ENCODE results near the gene FHAD1.

The FHAD1 gene

GRCh38 chr1:15210651-15211375 is 36.2 kb upstream of the FHAD1 start:
- TF ChIP-seq REST (IDR thresholded peaks at IDR 0.05; ENCODE audit: insufficient read depth in 1 of 2, low read depth in 2 of 2, low read length in 2 of 2) = 0 out of 4 replicates have a peak, but pooled peaks of 1 of the 2 experiments have one; percentile 50
- no peak for TF ChIP-seq POLR2AphosphoS5 (IDR thresholded peaks at IDR 0.05; ENCODE audit: low read depth, low read length)
- no peak for TF ChIP-seq TAF1 (IDR thresholded peaks at IDR 0.05; ENCODE audit: borderline replicate concordance, insufficient read depth, low read length)
- TF ChIP-seq FOXP2 (optimal IDR thresholded peaks at IDR 0.05; ENCODE audit: borderline replicate concordance, extremely low read depth, extremely low read length, insufficient read depth) = no peak
- no peak for TF ChIP-seq SIN3A (IDR thresholded peaks at IDR 0.05; ENCODE audit: borderline replicate concordance, insufficient read depth, low read length)

GRCh38 chr1:15211424-15211823 is 35.6 kb upstream of the FHAD1 start:
- no peak for TF ChIP-seq POLR2AphosphoS5 (IDR thresholded peaks at IDR 0.05; ENCODE audit: low read depth, low read length)
- TF ChIP-seq TAF1 (IDR thresholded peaks at IDR 0.05; ENCODE audit: borderline replicate concordance, insufficient read depth, low read length) = no peak
- TF ChIP-seq REST (IDR thresholded peaks at IDR 0.05; ENCODE audit: insufficient read depth in 1 of 2, low read depth in 2 of 2, low read length in 2 of 2) = no peak
- TF ChIP-seq FOXP2 (optimal IDR thresholded peaks at IDR 0.05; ENCODE audit: borderline replicate concordance, extremely low read depth, extremely low read length, insufficient read depth) = no peak
- TF ChIP-seq SIN3A (IDR thresholded peaks at IDR 0.05; ENCODE audit: borderline replicate concordance, insufficient read depth, low read length) = no peak

- TF ChIP-seq TAF1 (IDR thresholded peaks at IDR 0.05; ENCODE audit: borderline replicate concordance, insufficient read depth, low read length) (no peak), POLR2AphosphoS5 (IDR thresholded peaks at IDR 0.05; ENCODE audit: low read depth, low read length) (no peak), SIN3A (IDR thresholded peaks at IDR 0.05; ENCODE audit: borderline replicate concordance, insufficient read depth, low read length) (no peak), FOXP2 (optimal IDR thresholded peaks at IDR 0.05; ENCODE audit: borderline replicate concordance, extremely low read depth, extremely low read length, insufficient read depth) (no peak), REST (IDR thresholded peaks at IDR 0.05; ENCODE audit: insufficient read depth in 1 of 2, low read depth in 2 of 2, low read length in 2 of 2) (no peak)
Measured at GRCh38 chr1:15212216-15212953, 34.6 kb upstream of the FHAD1 start.

GRCh38 chr1:15212954-15213291 is 34.1 kb upstream of the FHAD1 start:
- TF ChIP-seq TAF1 (IDR thresholded peaks at IDR 0.05; ENCODE audit: borderline replicate concordance, insufficient read depth, low read length) (no peak), SIN3A (IDR thresholded peaks at IDR 0.05; ENCODE audit: borderline replicate concordance, insufficient read depth, low read length) (no peak), POLR2AphosphoS5 (IDR thresholded peaks at IDR 0.05; ENCODE audit: low read depth, low read length) (no peak), FOXP2 (optimal IDR thresholded peaks at IDR 0.05; ENCODE audit: borderline replicate concordance, extremely low read depth, extremely low read length, insufficient read depth) (no peak), REST (IDR thresholded peaks at IDR 0.05; ENCODE audit: insufficient read depth in 1 of 2, low read depth in 2 of 2, low read length in 2 of 2) (no peak)
